GM18505 (cell line): ENCODE data around the gene BAZ2B.
"Not testable (repeated sequence)": the region's sequence is repeated elsewhere in the genome, so short reads cannot be mapped to it uniquely, and the experiment has no call there.

Source experiments
- ATAC-seq: cut with Tn5 transposase; IDR thresholded peaks from one replicate; pipeline ENCODE4 v1.9.1; 2021; ENCODE audit not compliant: unreplicated experiment
- POLR2A ChIP-seq: IDR thresholded peaks from 4 replicates; pipeline ENCODE4 v1.6.1; 2011; ENCODE audit warnings: borderline replicate concordance; ENCODE audit not compliant: insufficient read depth, insufficient read length; ENCODE audit errors: extremely low read depth

Gene BAZ2B

DNA sequence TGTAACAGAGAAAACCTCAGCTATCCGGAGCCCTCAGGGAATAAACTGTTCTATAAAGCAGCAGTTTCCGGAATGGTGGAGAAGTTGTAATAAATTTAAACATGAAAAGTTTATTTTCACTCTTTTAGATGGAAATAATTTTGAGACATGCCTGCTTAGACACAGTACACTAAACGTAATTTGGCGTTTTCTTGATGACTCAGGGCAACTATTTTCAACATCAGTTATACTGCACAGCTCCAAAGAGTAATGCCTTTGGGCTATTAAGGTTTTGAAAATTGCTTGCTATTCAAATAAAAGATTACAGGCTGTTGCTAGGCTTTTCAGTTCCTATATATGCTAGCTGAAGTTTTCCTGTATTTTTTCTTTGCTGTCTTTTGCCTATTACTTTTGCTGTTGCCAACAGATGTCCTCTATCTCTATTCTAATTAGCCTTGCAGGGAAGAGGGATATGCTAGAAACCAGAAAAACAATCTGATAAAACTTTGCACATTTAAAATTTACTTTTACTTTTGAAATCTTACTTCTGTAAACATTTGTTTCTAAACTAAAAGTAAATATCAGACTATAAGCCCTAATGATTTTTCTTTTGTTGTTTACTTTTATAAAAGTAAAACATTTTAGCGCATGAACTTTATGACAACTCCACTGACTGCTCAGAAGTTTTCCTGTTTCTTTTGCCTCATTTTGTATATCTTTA lies 216.5 kb downstream of the BAZ2B start:
- TF ChIP-seq POLR2A, result no peak
- no peak for ATAC-seq

DNA sequence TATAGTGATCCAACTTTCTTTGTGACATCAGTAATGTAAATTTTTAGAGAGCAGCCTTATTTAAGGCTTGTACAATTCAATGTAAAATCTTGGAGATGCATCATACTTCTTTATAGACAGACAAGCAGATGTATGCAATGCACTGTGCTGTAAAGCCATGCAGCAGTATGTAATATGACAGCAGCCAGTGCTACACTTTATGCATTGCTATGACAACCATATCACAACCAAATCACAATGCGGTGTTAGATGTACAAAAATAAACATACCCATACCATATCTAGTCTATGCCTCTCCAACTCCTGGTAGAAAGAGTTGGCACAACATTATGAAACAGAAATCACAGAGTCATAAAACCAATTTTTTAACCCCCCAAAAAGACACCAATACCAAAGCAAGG lies 219.5 kb downstream of the BAZ2B start:
- no peak for TF ChIP-seq POLR2A

DNA sequence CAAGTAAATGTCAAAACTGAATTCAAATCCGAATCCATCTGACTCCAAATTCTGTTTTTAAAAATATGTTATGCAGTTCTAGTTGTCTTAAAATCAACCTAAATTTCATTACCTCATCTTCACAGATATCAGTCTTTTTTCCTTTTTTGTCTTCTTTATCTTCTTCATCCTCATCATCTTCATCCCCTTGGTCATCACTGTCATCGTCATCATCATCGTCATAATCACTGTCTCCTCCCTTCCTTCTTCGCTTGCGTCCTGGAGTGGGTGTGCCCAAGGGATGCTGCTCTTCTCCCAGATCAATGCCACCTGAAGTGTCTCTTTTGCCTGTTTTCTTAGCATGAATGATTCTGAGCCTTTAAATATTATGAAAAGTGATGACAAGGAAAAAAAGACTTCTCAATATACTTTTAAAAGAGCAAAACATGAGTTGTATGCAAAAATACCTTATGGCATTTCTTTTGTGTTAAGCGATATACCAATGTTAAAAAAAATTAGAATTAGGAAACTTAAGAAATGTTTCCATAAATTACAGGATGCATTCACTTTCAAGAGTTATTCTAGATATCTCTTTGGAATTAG lies 233.8 kb downstream of the BAZ2B start:
- no peak for ATAC-seq
- no peak for TF ChIP-seq POLR2A

More for the DNA sequence above, 219.5 kb downstream of the BAZ2B start:
- ATAC-seq, result no peak

DNA sequence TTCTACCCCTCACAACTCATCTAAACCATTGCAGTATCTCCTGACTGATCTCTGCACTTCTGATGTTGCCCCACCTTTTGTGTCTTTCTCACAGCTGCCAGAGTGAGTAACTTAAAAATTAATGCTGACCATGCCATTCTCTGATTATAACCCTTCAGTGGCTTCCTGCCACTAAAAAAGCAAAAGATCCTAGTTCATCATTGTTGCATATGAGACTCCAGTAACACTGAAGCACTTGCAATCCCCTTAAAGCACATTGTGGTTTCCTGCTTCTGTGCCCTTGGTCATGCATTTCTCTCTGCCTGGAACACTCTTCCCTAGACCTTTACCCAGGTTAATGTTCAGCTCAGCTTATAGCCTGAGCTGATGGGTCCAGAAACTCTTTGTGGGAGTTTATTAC lies 234.8 kb downstream of the BAZ2B start:
- no peak for ATAC-seq

DNA sequence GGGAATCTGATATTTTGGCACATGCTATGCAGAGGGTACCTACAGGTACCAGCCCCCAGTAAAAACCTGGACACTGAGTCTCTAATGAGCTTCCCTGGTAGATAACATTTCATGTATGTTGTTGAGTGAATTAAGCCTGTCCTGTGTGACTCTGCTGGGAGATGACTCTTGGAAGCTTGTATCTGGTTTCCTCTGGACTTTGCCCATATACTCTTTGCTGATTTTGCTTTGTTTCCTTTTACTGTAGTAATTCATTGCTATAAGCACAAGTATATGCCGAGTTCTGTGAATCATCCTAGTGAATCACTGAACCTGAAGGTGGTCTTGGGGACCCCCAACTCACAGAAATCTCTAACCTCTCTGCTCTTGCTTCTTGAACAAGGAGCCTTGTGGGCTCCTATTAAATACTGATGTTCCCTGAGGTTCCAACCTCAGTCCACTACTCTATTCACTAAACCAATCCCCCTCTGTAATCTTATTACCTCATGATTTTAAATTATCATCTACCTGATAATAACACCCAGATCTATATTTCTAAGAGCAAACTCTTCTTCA lies 235.6 kb downstream of the BAZ2B start:
- TF ChIP-seq POLR2A, result no peak
- no peak for ATAC-seq

More for the DNA sequence above, 234.8 kb downstream of the BAZ2B start:
- TF ChIP-seq POLR2A, result no peak

DNA sequence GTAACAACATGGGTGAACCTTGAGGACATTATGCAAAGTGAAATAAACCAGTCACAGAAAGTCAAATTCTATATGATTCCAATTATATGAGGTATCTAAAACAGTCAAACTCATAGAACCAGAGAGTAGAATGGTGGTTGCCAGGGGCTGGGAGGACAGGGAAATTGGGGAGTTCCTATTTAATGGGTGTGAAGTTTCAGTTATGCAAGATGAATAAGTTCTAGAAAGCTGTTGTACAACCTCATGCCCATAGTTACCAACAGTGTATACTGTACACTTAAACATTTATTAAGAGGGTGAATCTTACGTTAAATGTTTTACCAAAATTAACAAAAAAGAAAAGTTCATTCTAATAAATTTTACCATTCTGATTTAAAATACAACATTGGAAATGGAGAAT lies 237.2 kb downstream of the BAZ2B start:
- no peak for TF ChIP-seq POLR2A
- ATAC-seq, result no peak

DNA sequence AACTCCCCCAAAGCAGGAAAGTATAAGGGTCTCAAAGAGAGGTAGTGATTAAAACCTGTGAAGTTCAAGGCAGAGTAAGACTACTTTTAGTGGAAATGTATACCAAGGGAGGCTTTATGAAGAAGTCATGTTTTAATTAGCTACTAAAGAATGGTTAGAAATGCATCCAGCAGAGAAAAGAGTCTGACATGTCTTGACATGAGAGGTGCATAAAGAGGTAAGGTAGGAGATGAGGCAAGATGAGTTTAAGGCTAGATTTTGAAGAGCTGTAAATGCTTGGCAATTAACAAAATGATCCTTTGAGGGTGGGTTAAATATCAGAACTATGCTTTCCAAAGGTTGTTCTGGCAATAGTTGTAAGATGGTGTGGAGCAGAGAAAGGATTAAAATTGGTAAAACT lies 241.1 kb downstream of the BAZ2B start:
- TF ChIP-seq POLR2A, result no peak
- no peak for ATAC-seq

DNA sequence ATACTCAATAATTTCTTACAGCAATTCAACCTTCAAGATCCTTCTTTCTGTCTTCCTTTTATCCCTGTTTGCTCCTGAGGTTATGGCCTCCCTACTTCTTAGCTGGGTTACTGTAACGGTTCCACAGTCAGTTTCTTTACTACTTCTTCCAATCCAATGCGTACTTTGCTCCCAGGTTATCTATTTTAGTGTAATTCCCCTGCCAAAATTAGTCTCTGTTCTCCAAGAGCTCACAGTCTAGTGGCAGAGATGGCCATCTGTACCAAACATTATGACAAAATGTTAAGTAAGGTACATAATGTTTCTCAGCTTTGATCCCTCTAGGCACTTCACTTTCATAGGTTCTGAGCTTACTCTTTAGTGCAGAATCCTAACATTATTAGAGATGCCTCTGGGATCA lies 244.8 kb downstream of the BAZ2B start:
- ATAC-seq, result no peak
- TF ChIP-seq POLR2A, result no peak

DNA sequence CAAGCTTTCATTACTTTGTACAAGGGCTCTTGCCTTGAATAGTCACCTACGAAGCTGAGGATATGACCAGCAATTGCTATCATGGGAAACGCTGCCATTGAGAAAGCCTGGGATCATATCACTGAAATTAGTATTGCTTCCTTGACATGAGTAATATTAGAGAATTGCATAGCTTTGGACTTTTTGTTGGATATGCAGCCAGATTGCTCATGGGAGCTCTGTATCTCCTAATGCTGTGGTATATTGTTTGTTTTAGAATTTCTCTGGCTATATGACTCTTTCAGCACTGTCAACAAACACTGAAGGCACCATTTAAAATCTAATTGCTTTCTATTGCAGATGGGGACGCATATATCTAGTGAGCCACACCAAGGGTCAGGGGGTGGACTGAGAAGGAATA lies 249.8 kb downstream of the BAZ2B start:
- TF ChIP-seq POLR2A, result no peak
- ATAC-seq, result no peak

DNA sequence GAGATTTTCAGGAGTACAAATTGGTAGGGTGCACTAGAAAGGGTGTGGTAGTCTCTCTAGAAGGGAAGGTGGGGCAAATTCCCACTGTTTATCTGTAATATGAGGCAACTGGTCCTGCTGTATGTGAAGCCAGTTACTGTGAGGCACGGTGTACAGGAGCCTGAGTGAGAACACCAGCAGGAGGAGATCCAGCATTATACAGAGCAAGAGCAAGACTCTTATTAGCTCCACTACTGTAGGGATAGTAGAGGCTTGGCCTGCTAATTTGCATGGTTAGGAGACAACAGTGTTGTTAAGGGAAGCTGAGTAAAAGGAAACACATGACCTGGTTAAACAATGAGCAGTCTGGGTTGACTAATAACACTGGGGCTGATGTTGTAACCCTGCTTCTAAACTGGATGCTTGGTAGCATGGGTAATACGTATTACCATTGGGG lies 253.5 kb downstream of the BAZ2B start:
- no peak for TF ChIP-seq POLR2A
- ATAC-seq, result no peak

DNA sequence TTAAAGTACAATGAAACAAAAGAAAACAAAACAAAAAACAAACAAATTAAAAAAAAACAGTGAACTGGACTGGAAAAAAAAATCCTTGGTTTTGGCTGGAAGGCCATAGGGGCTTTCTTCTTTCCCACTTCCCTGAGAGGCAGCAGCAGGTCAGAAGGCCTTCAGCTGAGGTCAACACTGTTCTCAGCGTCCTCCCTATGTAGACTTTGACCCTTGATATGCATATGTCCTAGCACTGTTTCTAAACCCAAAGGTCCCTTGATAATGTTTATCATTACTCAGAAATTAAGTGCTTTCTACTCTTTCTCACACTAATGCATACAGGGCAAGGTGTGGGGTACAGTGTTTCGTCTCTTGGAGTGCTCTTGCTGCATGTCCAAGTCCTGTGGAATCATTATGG lies 254.3 kb downstream of the BAZ2B start:
- ATAC-seq, result no peak
- TF ChIP-seq POLR2A, result no peak

DNA sequence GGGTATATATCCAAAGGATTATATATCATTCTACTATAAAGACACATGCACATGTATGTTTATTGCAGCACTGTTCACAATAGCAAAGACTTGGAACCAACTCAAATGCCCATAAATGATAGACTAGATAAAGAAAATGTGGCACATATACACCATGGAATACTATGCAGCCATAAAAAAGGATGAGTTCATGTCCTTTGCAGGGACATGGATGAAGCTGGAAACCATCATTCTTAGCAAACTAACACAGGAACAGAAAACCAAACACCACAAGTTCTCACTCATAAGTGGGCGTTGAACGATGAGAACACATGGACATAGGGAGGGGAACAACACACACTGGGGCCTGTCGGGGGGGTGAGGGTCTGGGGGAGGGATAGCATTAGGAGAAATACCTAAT lies 254.7 kb downstream of the BAZ2B start:
- not testable (repeated sequence) for ATAC-seq

DNA sequence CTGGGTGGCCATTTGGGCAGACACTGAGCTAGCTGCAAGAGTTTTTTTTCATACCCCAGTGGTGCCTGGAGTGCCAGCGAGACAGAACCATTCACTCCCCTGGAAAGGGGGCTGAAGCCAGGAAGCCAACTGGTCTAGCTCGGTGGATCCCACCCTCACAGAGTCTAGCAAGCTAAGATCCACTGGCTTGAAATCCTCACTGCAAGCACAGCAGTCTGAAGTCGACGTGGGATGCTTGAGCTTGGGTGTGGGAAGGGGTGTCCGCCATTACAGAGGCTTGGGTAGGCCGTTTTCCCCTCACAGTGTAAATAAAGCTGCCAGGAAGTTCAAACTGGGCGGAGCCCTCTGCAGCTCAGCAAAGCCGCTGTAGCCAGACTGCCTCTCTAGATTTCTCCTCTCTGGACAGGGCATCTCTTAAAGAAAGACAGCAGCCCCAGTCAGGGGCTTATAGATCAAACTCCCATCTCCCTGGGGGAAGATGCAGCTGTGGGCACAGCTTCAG lies 260.2 kb downstream of the BAZ2B start:
- no peak for ATAC-seq
- TF ChIP-seq POLR2A, result no peak

DNA sequence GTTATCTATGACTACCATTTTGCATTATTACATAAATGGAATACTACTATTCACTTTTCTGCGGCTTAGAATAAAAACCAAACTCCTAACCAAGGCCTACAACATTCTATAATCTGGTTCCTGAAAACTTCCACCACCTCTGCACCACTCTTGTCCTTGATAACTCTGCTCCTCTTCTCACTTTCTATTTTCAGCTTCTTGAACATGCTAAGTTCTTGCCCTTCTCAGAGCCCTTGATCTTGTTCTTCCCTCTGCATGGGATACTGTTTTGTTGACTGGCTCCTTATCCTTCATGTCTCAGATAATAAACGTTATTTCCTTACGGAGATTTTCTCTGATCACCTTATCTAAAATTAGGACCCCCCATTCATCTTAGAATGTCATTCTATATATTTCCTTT lies 264.4 kb downstream of the BAZ2B start:
- TF ChIP-seq POLR2A, result no peak
- ATAC-seq, result no peak
